Activated naive CD4-positive, alpha-beta T cell treated with anti-CD3 and anti-CD28 coated beads for 36 hours (primary cell): ENCODE data around the gene MELTF. TPM values are rescaled to one million over a fixed set of nuclear protein-coding genes. Genes with fewer than 3 reads are reported as not detected.

Experiments
- CTCF ChIA-PET: fragments of 350-600 bp; sonication (Branson Sonifier 250); formaldehyde crosslinking; loops from one replicate; lab custom pipeline; 2021; ENCODE audit warnings: antibody characterized with exemption; lab: Charles Lee
- DNase-seq: peaks from one replicate; pipeline ENCODE4 v3.0.0-alpha.2; 2020
- H3K27ac Mint-ChIP-seq: one replicate; pipeline ENCODE4 v1.8.0; 2021; ENCODE audit warnings: mild to moderate bottlenecking, mixed read lengths
- H3K27me3 Mint-ChIP-seq: one replicate; pipeline ENCODE4 v1.8.0; 2021; ENCODE audit warnings: low read depth, mixed read lengths
- H3K36me3 Mint-ChIP-seq: one replicate; pipeline ENCODE4 v1.8.0; 2021; ENCODE audit warnings: low read depth, mixed read lengths
- H3K4me1 Mint-ChIP-seq: one replicate; pipeline ENCODE4 v1.8.0; 2021; ENCODE audit warnings: low read depth, mixed read lengths
- H3K4me3 Mint-ChIP-seq: one replicate; pipeline ENCODE4 v1.8.0; 2021; ENCODE audit warnings: mild to moderate bottlenecking, moderate library complexity, mixed read lengths
- H3K9me3 Mint-ChIP-seq: one replicate; pipeline ENCODE4 v1.8.0; 2021; ENCODE audit warnings: mixed read lengths
- intact Hi-C: fragments of 100-400 bp; cut with micrococcal nuclease; formaldehyde crosslinking; loops from one replicate; pipeline ENCODE4 v1.15.1; 2023
- total RNA-seq, 2 experiments: library from RNA; stranded (reverse); gene quantifications; one replicate each; pipeline ENCODE4 v1.2.3, GENCODE V29; 2021

The MELTF gene
- total RNA-seq, 2 experiments from 2014 or later = 5.1 to 5.5 TPM

DNA sequence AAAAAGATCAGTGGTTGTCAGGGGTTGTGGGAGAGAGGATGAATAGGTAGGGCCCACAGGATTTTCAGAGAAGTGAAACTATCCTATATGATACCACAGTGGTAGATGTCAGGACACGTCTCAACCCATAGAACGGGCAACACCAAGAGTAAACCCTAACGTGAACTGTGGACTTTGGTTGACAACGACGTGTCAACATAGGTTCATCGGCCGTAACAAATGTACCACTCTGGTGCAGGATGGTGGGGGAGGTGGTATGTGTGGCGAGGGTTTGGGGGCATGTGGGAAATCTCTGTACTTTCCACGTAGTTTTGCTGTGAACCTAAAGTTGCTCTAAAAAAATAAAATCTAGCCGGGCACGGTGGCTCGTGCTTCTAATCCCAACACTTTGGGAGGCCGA, 48.0 kb downstream of the MELTF start:
- peaks cover 10% of the 10 kb centered on the region for H3K9me3 Mint-ChIP-seq
- H3K4me3 Mint-ChIP-seq = no peak overlapping the region
- intact Hi-C loops = no loop called here
- peaks cover 6% of the 10 kb centered on the region for H3K4me1 Mint-ChIP-seq
- H3K27ac Mint-ChIP-seq = no peak overlapping the region
- CTCF ChIA-PET = no interaction called here
- peaks cover 5% of the 10 kb centered on the region for H3K27me3 Mint-ChIP-seq
- DNase-seq = no peak
- peaks cover 3% of the 10 kb centered on the region for H3K36me3 Mint-ChIP-seq

DNA sequence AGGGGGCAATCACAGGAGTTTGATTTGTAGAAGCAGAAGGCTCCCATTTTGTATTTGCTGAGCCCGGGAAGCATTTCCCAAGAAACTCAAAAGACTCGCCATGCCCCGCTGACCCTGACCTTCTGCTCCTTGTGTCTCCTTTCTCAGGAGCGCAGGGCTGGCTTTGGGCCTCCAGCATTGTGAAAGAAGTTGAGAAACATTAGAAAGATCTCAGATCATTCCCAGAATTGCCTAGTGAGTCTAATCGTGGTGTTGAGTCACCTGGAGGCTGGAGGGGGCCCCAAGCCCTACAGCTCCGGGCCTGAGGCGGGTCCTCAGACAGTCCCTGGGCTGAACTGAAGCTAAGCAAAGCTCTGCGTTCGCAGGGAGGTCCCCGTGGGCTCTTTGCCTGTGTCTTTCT, 50.1 kb downstream of the MELTF start:
- Mint-ChIP-seq H3K27ac (no peak overlapping the region), H3K4me3 (no peak overlapping the region), H3K9me3 (peaks cover 10% of the 10 kb centered on the region), H3K27me3 (peaks cover 7% of the 10 kb centered on the region), H3K36me3 (peaks cover 3% of the 10 kb centered on the region), H3K4me1 (peaks cover 6% of the 10 kb centered on the region)
- no peak for DNase-seq
- intact Hi-C loops = loop anchor here (2.0 kb wide), 1 partner anchor 523 kb away; no protein-coding TSS in a partner anchor
- CTCF ChIA-PET = interaction anchor here (1.2 to 1.9 kb wide), 3 partner anchors 13 to 146 kb away, joined by 3 to 7 read pairs (median 4); no protein-coding TSS in a partner anchor

DNA sequence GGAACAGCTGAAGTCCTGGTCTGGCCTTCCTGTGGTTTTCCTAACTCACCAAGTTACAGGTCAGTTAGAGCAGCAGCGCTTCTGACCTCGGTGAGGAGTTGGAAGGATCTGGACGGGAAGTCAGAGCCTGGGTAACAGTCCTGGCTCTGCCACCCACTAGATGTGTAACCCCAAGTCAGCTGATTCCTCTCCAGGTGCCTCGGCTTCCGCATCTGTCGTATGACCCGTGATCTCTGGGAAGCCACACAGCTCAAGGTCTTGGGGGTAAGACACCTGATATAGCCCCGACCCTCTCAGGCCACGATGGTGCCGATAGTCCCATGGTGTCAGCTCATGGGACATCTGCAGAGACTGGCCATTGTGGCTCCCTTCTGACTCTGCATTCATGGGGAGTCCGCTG, 52.7 kb downstream of the MELTF start:
- Mint-ChIP-seq H3K36me3 (no peaks in the 10 kb centered on the region), H3K9me3 (peaks cover 3% of the 10 kb centered on the region), H3K27ac (no peak overlapping the region), H3K27me3 (peaks cover 4% of the 10 kb centered on the region), H3K4me1 (peaks cover 6% of the 10 kb centered on the region), H3K4me3 (no peak overlapping the region)
- intact Hi-C loops = no loop called here
- CTCF ChIA-PET = interaction anchor here (1.5 to 2.2 kb wide), 3 partner anchors 53 to 212 kb away, joined by 3 to 6 read pairs (median 4); partner anchors contain the start of gene MELTF
- DNase-seq = no peak

DNA sequence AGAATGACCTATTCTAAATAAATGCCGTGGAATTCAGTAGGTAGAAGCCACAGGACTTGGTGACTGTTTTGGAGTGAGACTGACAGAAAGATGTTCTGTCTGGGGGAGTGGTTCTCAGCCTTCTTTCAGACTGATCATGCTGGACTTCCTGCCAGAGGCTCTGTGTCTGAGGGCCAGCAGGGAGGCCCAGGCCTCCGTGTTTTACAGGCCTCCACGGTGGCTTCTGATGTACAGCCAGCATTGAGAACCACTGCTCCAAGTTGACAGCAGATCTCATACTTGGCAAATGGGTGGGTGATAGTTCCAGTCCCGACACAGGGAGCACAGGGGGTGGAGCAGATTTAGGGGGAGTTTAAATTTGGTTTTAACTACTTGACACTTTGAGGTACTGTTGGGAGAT, 54.3 kb downstream of the MELTF start:
- peaks cover 7% of the 10 kb centered on the region for H3K4me1 Mint-ChIP-seq
- H3K9me3 Mint-ChIP-seq = no peaks in the 10 kb centered on the region
- intact Hi-C loops = no loop called here
- H3K36me3 Mint-ChIP-seq = no peaks in the 10 kb centered on the region
- no peak for DNase-seq
- H3K27me3 Mint-ChIP-seq = peaks cover 13% of the 10 kb centered on the region
- H3K27ac Mint-ChIP-seq = no peak overlapping the region
- CTCF ChIA-PET = interaction anchor here (1.5 to 2.2 kb wide), 2 partner anchors 54 to 213 kb away, joined by 3 to 6 read pairs; partner anchors contain the start of gene MELTF
- H3K4me3 Mint-ChIP-seq = no peak overlapping the region

DNA sequence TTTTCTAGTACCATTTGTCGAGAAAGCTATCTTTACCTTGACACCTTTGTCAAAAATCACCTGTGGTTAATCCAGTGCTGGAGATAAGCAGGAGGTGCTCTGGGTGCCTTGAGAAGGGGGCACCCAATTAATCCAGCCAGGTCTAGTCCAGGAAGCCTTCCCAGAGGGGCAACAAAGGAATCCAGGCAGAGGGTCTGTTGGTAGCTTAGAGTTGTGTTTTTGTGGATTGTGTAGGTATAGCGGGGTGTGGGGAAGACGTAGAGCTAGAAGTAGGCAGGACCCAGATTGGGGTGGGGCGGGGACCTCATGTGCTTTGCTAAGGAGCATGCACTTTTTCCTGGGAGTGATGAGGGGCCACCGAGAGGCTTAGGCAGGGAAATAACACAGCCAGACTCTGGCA, 55.0 kb downstream of the MELTF start:
- no peak overlapping the region for H3K4me3 Mint-ChIP-seq
- no peaks in the 10 kb centered on the region for H3K9me3 Mint-ChIP-seq
- DNase-seq = no peak
- no peaks in the 10 kb centered on the region for H3K36me3 Mint-ChIP-seq
- intact Hi-C loops = no loop called here
- H3K4me1 Mint-ChIP-seq = peaks cover 9% of the 10 kb centered on the region
- H3K27me3 Mint-ChIP-seq = peaks cover 15% of the 10 kb centered on the region
- H3K27ac Mint-ChIP-seq = no peak overlapping the region
- CTCF ChIA-PET = interaction anchor here (2.2 kb wide), 1 partner anchor 55 kb away, joined by 6 read pairs; the partner anchor contains the start of gene MELTF

DNA sequence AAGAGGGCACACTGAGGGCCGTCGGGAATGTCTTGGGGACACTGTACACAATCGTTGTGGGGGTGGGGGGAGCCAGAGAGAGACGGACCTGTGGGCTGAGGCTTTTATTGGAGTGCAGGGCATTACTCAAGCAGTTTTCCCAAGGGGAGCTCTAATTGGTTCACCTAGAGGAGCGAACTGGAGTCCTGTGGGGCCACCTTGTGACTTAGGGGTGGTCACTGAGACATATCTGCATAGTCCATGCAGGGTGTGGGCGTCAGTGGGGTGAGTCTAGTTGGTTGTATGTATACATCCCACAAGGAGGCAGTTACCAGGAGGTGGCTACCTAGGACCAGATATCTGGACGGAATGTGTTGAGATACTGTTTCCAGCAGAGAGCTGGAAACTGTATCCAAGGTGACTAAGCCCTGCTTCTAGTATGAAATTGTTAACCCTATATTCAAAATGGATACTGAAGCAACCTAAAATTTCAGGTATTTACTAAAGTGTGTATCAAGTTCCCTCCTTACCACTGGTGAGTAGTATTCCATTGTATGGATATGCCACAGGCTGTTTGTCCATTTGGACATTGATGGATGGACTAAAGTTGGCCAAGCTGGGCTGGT, 58.4 kb downstream of the MELTF start:
- Mint-ChIP-seq H3K27ac (no peak overlapping the region), H3K27me3 (peaks cover 22% of the 10 kb centered on the region), H3K4me1 (peaks cover 7% of the 10 kb centered on the region), H3K36me3 (no peaks in the 10 kb centered on the region), H3K4me3 (no peak overlapping the region), H3K9me3 (no peaks in the 10 kb centered on the region)
- intact Hi-C loops = no loop called here
- CTCF ChIA-PET = interaction anchor here (0.6 to 4.0 kb wide), 5 partner anchors 19 to 367 kb away, joined by 3 to 27 read pairs (median 3); no protein-coding TSS in a partner anchor
- no peak for DNase-seq

DNA sequence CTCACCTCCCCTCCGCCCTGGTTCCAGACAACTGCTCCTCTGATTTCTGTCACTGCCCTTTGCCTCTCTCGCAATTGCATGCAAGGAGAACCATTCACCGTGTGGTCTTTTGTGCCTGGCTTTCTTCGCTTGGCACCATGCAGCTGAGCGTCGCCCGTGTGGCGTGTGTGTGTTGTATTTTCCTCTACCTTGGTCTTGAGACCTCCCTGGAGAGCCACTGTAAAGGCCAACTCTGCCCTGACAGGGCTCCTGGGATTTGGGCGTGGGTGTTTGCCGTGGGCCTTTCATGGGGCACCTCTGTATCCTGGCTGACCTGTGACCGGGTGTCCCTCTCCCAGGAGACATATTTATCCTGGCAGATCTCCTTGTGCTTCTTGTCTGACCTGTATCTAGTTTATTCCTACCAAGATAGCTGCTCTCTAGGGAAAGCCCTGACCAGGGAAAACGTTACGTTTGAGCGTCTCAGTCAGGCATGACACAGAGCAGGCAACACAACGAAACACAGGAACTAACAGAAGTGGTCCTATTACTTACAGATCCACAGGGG, 59.0 kb downstream of the MELTF start:
- Mint-ChIP-seq H3K9me3 (no peaks in the 10 kb centered on the region), H3K27ac (no peak overlapping the region), H3K36me3 (no peaks in the 10 kb centered on the region), H3K4me3 (peak overlapping the region; percentile 70), H3K4me1 (peaks cover 7% of the 10 kb centered on the region), H3K27me3 (peaks cover 22% of the 10 kb centered on the region)
- CTCF ChIA-PET = interaction anchor here (0.6 to 4.0 kb wide), 6 partner anchors 18 to 366 kb away, joined by 3 to 27 read pairs (median 3); partner anchors contain the start of gene MELTF
- no peak for DNase-seq
- intact Hi-C loops = no loop called here

DNA sequence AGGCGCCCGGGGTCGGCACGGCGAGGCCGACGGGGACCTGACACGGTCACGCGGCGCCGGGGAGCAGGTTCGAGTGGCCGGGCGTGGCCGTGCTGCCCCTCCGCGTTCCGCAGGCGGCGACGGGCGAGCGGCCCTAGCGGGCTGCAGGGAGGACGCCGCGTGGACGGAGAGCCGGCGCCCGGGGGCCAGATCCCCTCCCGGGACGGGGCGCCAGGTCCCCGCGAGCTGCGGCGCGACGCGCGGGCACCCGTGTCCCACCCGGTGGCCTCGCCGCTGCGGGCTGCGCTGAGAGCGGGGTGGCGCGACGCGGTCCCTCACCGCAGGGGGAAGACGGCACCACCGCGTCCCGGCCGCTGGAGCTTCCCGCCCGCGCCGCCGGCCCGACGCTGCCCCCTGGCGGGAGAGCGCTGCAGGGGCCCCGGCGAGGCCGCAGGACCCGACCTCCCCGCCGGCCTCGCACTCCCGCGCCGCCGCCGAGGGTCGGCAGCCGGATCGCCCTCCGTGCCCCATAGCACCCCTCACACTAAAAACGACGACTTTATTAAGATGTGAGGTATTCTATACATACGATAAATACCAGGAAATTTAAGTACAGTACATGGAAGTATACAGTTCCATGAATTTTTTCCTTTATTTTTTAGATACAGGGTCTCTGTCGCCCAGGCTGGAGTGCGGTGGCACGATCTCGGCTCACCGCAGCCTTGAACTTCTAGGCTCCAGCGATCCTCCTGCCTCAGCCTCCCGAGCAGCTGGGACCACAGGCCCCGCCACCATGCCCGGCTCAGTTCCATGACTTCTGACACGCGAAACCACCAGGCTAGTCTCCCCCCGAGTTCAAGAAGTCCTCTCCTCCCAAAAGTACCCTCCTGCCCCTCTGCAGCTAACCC, 59.7 kb downstream of the MELTF start:
- Mint-ChIP-seq H3K36me3 (no peaks in the 10 kb centered on the region), H3K27me3 (peaks cover 22% of the 10 kb centered on the region), H3K9me3 (peaks cover 4% of the 10 kb centered on the region), H3K27ac (no peak overlapping the region), H3K4me3 (peak overlapping the region; percentile 70), H3K4me1 (peaks cover 7% of the 10 kb centered on the region)
- peak; percentile 68 for DNase-seq
- CTCF ChIA-PET = interaction anchor here (0.6 to 4.0 kb wide), 6 partner anchors 18 to 515 kb away, joined by 3 to 27 read pairs (median 3); partner anchors contain the start of gene MELTF
- intact Hi-C loops = loop anchor here (1.0 to 2.0 kb wide), 5 partner anchors 28 to 433 kb away; partner anchors contain the start of genes CEP19, NCBP2 and PIGX

DNA sequence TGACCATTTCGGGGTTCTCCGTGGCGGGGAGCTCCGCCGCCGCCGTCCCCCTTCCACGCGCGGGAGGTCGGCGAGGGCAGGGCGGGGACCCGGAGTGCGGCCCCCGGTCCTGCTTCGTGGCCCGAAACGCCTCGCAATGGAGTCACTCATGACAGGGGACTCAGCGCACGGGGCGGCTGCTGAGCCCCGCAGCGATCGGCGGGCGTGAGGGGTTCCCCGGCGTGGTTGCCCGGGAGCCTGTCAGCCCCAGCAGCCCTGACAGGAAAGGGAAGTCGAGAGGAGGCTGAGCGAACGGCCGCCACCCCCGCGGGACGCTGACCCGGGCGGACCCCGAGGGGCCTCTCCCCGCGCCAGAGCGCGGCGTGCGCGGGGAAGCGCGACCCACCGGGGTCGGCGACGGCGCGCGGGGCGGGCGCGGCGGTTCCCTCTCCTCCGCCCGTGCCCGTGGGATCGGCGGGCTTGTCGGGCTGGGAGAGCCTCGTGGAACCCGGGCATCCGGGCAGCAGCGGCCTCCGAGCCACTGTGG, 60.4 kb downstream of the MELTF start:
- H3K27ac Mint-ChIP-seq = no peak overlapping the region
- H3K27me3 Mint-ChIP-seq = peaks cover 20% of the 10 kb centered on the region
- no peaks in the 10 kb centered on the region for H3K36me3 Mint-ChIP-seq
- H3K4me1 Mint-ChIP-seq = peaks cover 7% of the 10 kb centered on the region
- CTCF ChIA-PET = interaction anchor here (1.1 to 4.0 kb wide), 4 partner anchors 17 to 131 kb away, joined by 3 to 27 read pairs (median 4); partner anchors contain the start of gene MELTF
- intact Hi-C loops = loop anchor here (1.0 to 2.0 kb wide), 5 partner anchors 27 to 432 kb away; partner anchors contain the start of genes CEP19, NCBP2 and PIGX
- peak overlapping the region; percentile 77 for H3K4me3 Mint-ChIP-seq
- H3K9me3 Mint-ChIP-seq = peaks cover 4% of the 10 kb centered on the region
- DNase-seq = peak; percentile 53

DNA sequence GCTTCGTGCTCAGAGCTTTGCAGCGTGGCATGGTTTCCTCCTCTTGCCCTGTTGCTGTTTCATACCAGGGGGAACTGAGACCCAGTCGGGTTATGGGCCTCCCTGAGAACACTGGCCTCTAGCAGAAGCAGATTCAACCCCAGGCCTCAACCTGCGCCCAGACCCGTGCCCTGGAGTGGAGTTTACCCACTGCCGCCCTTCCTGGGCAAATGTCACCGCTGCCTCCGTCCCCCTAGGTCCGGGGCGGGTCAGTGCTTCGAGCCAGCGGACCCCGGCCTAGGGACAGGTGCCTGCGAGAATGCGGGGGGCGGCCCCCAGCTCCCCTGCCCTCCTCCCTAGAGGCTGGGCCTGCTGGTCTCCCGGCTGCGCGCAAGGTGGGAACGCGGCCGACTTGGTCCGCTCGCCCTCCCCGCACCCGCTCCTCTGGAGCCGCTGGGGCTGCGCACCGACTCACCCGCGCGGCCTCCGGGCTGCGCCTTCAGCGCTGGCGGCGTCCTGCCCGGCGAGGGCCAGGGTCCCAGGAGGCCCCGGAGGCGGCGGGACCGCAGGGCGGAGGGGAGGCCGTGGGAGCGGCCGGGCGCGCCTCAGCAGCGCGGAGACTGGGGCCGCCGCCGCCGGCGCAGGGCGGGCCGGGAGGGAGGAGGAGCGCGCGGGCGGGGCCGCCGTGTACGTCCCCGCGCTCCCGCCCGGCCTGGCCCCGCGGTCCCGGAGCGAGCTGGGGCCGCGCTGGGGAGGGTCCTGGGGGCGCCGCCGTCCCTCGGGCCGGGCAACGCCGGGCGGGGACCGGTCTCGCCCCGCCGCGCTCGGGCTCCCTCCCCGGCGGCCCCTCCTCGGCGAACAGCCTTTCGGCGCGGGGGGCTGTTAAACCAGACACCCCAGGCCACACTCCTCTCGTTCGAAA, 61.1 kb downstream of the MELTF start, which contains the start of gene PIGZ:
PIGZ (minus strand) TSS at position 601 of the 901 bp plus-strand sequence. CDS start 16,802 bp downstream, outside the sequence.
- Mint-ChIP-seq H3K4me3 (peak within 1 kb of the TSS; percentile 77), H3K36me3 (no peaks in the 10 kb centered on the region), H3K9me3 (peaks cover 4% of the 10 kb centered on the region), H3K4me1 (peaks cover 7% of the 10 kb centered on the region), H3K27me3 (peaks cover 20% of the 10 kb centered on the region), H3K27ac (no peak within 1 kb of the TSS)
- CTCF ChIA-PET = interaction anchor here (1.4 to 4.0 kb wide), 2 partner anchors 17 to 130 kb away, joined by 3 to 27 read pairs; no protein-coding TSS in a partner anchor
- intact Hi-C loops = loop anchor here (1.0 to 2.0 kb wide), 5 partner anchors 26 to 432 kb away; partner anchors contain the start of genes CEP19, NCBP2 and PIGX
- peak; percentile 25 for DNase-seq
